ENCODE data around the gene RAD51B.

DNA sequence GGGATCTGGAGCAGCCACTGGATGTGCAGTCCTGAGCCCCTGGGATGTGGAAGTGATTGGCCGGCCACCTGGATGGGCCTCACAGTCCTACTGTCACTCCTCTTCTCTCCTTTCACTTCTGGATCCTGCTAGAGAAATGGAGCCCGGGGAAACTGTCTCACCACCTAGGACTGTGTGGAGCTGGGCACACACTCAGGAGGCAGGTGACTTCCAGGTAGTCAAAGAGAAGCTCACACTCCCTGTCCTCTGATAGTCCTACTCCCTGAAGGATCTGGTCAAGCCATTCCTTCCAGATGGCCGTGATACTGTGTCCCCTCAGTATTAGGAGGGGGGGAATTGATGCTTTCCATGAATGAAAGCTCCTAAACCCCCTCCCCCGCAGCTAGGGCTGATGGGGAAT lies 772.2 kb downstream of the RAD51B start:
- TF ChIP-seq, protein P1, sequence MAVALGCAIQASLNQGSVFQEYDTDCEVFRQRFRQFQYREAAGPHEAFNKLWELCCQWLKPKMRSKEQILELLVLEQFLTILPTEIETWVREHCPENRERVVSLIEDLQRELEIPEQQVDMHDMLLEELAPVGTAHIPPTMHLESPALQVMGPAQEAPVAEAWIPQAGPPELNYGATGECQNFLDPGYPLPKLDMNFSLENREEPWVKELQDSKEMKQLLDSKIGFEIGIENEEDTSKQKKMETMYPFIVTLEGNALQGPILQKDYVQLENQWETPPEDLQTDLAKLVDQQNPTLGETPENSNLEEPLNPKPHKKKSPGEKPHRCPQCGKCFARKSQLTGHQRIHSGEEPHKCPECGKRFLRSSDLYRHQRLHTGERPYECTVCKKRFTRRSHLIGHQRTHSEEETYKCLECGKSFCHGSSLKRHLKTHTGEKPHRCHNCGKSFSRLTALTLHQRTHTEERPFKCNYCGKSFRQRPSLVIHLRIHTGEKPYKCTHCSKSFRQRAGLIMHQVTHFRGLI (CRISPR knock-in tag; IDR thresholded peaks at IDR 0.05): no peak
- TF ChIP-seq ILF3 (IDR thresholded peaks at IDR 0.05; ENCODE audit: borderline replicate concordance) (no peak), ZNF197 (CRISPR knock-in tag; IDR thresholded peaks at IDR 0.05; ENCODE audit: low read depth) (no peak), CBX3 (IDR thresholded peaks at IDR 0.05; ENCODE audit: borderline replicate concordance in 1 of 2, low read length in 2 of 2) (no peak)

Data from K562 (cell line).